H9 (cell line): ENCODE results near the gene TMEM234. TPM values are rescaled to one million over a fixed set of nuclear protein-coding genes. Genes with fewer than 3 reads are reported as not detected.
A peak's percentile ranks its signal among the peaks of the same experiment; 100 is the strongest.

ENCODE experiments used
- DNase-seq: peaks from one replicate; pipeline ENCODE4 v3.0.0-alpha.2; 2017
- H2AFZ ChIP-seq: one replicate; pipeline ENCODE4 v1.6.1; 2013; ENCODE audit warnings: mild to moderate bottlenecking, low read length, control low read depth, moderate library complexity
- H2AK5ac ChIP-seq: 2 replicates; pipeline ENCODE4 v1.6.1; 2013; ENCODE audit warnings: low read length, control low read depth, mixed read lengths; ENCODE audit not compliant: insufficient read length
- H2BK120ac ChIP-seq: one replicate; pipeline ENCODE4 v1.6.1; 2013; ENCODE audit warnings: low read depth, mild to moderate bottlenecking, low read length, control low read depth, inconsistent platforms; ENCODE audit not compliant: poor library complexity, severe bottlenecking
- H2BK12ac ChIP-seq: 2 replicates; pipeline ENCODE4 v1.6.1; 2013; ENCODE audit warnings: low read length, control low read depth, mixed read lengths, low read depth; ENCODE audit not compliant: insufficient read length
- H2BK15ac ChIP-seq: 2 replicates; pipeline ENCODE4 v1.6.1; 2013; ENCODE audit warnings: low read depth, low read length, control low read depth
- H2BK20ac ChIP-seq: one replicate; pipeline ENCODE4 v1.6.1; 2013; ENCODE audit warnings: low read depth, mild to moderate bottlenecking, low read length, control low read depth, inconsistent platforms; ENCODE audit not compliant: poor library complexity, severe bottlenecking
- H2BK5ac ChIP-seq: 2 replicates; pipeline ENCODE4 v1.6.1; 2013; ENCODE audit warnings: low read length, control low read depth, mixed read lengths; ENCODE audit not compliant: insufficient read length
- H3K14ac ChIP-seq: 2 replicates; pipeline ENCODE4 v1.6.1; 2013; ENCODE audit warnings: low read length, control low read depth; ENCODE audit not compliant: insufficient read depth
- H3K18ac ChIP-seq: 2 replicates; pipeline ENCODE4 v1.6.1; 2013; ENCODE audit warnings: low read depth, mild to moderate bottlenecking, mixed read lengths, low read length, control low read depth; ENCODE audit not compliant: insufficient read length
- H3K23ac ChIP-seq: 2 replicates; pipeline ENCODE4 v1.6.1; 2013; ENCODE audit warnings: low read length, control low read depth, mixed read lengths, low read depth; ENCODE audit not compliant: insufficient read length
- H3K23me2 ChIP-seq: 2 replicates; pipeline ENCODE4 v1.6.1; 2013; ENCODE audit warnings: low read depth, mild to moderate bottlenecking, mixed read lengths, low read length, control low read depth; ENCODE audit not compliant: insufficient read length, poor library complexity, severe bottlenecking
- H3K27ac ChIP-seq: 2 replicates; pipeline ENCODE4 v1.5.1; 2013; ENCODE audit warnings: low read length, control low read depth, mixed read lengths, low read depth; ENCODE audit not compliant: insufficient read length
- H3K27me3 ChIP-seq: 2 replicates; pipeline ENCODE4 v1.6.1; 2013; ENCODE audit warnings: low read length, control low read depth, inconsistent platforms; ENCODE audit not compliant: insufficient read depth
- H3K4ac ChIP-seq: 2 replicates; pipeline ENCODE4 v1.6.1; 2013; ENCODE audit warnings: low read depth, mild to moderate bottlenecking, control low read depth, inconsistent platforms, low read length, moderate library complexity
- H3K4me1 ChIP-seq: 2 replicates; pipeline ENCODE4 v1.6.1; 2013; ENCODE audit warnings: low read length, control low read depth, inconsistent platforms; ENCODE audit not compliant: insufficient read depth
- H3K4me2 ChIP-seq: 2 replicates; pipeline ENCODE4 v1.6.1; 2013; ENCODE audit warnings: low read length, control low read depth, mixed read lengths; ENCODE audit not compliant: insufficient read length, insufficient read depth
- H3K56ac ChIP-seq: 2 replicates; pipeline ENCODE4 v1.6.1; 2013; ENCODE audit warnings: low read depth, mild to moderate bottlenecking, mixed read lengths, low read length, control low read depth; ENCODE audit not compliant: insufficient read length
- H3K79me1 ChIP-seq: 2 replicates; pipeline ENCODE4 v1.6.1; 2013; ENCODE audit warnings: low read depth, mild to moderate bottlenecking, moderate library complexity, low read length, control low read depth, inconsistent platforms; ENCODE audit not compliant: insufficient read depth, poor library complexity, severe bottlenecking
- H3K79me2 ChIP-seq: 2 replicates; pipeline ENCODE4 v1.6.1; 2013; ENCODE audit warnings: low read length, control low read depth, inconsistent platforms; ENCODE audit not compliant: insufficient read depth
- H3K9ac ChIP-seq: 2 replicates; pipeline ENCODE4 v1.6.1; 2013; ENCODE audit warnings: low read length, control low read depth, mixed read lengths; ENCODE audit not compliant: insufficient read length; ENCODE audit errors: extremely low read depth
- H3K9me3 ChIP-seq: one replicate; pipeline ENCODE4 v1.6.1; 2013; ENCODE audit warnings: low read depth, low read length, inconsistent platforms; ENCODE audit not compliant: control insufficient read depth
- H3T11ph ChIP-seq: one replicate; pipeline ENCODE4 v1.6.1; 2013; ENCODE audit warnings: mild to moderate bottlenecking, low read length, control low read depth, inconsistent platforms
- H4K20me1 ChIP-seq: one replicate; pipeline ENCODE4 v1.6.1; 2013; ENCODE audit not compliant: control insufficient read depth, insufficient read length, insufficient read depth
- H4K5ac ChIP-seq: 2 replicates; pipeline ENCODE4 v1.6.1; 2013; ENCODE audit warnings: low read depth, mild to moderate bottlenecking, mixed read lengths, low read length, control low read depth; ENCODE audit not compliant: insufficient read length
- H4K8ac ChIP-seq: replicated peaks from 2 replicates; pipeline ENCODE4 v1.6.1; 2013; ENCODE audit warnings: low read length, control low read depth, mixed read lengths, low read depth; ENCODE audit not compliant: insufficient read length
- H4K91ac ChIP-seq: 2 replicates; pipeline ENCODE4 v1.6.1; 2013; ENCODE audit warnings: low read depth, mild to moderate bottlenecking, moderate library complexity, mixed read lengths, low read length, control low read depth; ENCODE audit not compliant: insufficient read length
- H3K27ac Mint-ChIP-seq, 3 experiments: 2 replicates in 2 of 3; 3 replicates in 1 of 3; pipeline ENCODE4 v1.8.0; 2020 to 2021; ENCODE audit warnings: mixed read lengths in 3 of 3, mild to moderate bottlenecking in 1 of 3, moderate library complexity in 1 of 3
- H3K27me3 Mint-ChIP-seq: 2 replicates; pipeline ENCODE4 v1.8.0; 2021; ENCODE audit warnings: low read depth, mild to moderate bottlenecking, moderate library complexity, mixed read lengths
- H3K36me3 Mint-ChIP-seq, 3 experiments: 2 replicates in 2 of 3; 3 replicates in 1 of 3; pipeline ENCODE4 v1.8.0; 2020 to 2021; ENCODE audit warnings: low read depth in 3 of 3, mixed read lengths in 3 of 3; ENCODE audit not compliant: insufficient read depth in 1 of 3
- H3K4me1 Mint-ChIP-seq, 2 experiments: 2 replicates each; pipeline ENCODE4 v1.8.0; 2020; ENCODE audit warnings: mixed read lengths in 2 of 2
- H3K4me3 Mint-ChIP-seq, 2 experiments: 2 replicates in 1 of 2; 3 replicates in 1 of 2; pipeline ENCODE4 v1.8.0; 2020 to 2021; ENCODE audit warnings: mild to moderate bottlenecking in 2 of 2, mixed read lengths in 2 of 2, moderate library complexity in 1 of 2
- H3K9me3 Mint-ChIP-seq, 2 experiments: 2 replicates in 1 of 2; 3 replicates in 1 of 2; pipeline ENCODE4 v1.8.0; 2020; ENCODE audit warnings: mild to moderate bottlenecking in 2 of 2, mixed read lengths in 2 of 2, moderate library complexity in 1 of 2
- WGBS: extraction: QIAGEN DNeasy Blood & Tissue Kit; methylation state at CpG from one replicate; pipeline ENCODE4 v1.1.7; 2013; ENCODE audit warnings: missing lambda C conversion rate, low lambda C conversion rate, mixed read lengths; ENCODE audit not compliant: insufficient read length; ENCODE audit errors: extremely low coverage; 5-methylcytosine and 5-hydroxymethylcytosine counted together
- total RNA-seq: library from RNA; stranded (reverse); gene quantifications from 2 replicates; pipeline ENCODE4 v1.2.1, GENCODE V29; 2021
- TF ChIP-seq, protein P1 (sequence below): fragments of 200-600 bp; sonication (generic); conservative IDR thresholded peaks from 3 replicates; pipeline ENCODE4 v1.8.0; 2021; ENCODE audit warnings: antibody characterized with exemption, mild to moderate bottlenecking

The TMEM234 gene
- total RNA-seq, 1 experiment from 2014 or later = 19.7 TPM

DNA sequence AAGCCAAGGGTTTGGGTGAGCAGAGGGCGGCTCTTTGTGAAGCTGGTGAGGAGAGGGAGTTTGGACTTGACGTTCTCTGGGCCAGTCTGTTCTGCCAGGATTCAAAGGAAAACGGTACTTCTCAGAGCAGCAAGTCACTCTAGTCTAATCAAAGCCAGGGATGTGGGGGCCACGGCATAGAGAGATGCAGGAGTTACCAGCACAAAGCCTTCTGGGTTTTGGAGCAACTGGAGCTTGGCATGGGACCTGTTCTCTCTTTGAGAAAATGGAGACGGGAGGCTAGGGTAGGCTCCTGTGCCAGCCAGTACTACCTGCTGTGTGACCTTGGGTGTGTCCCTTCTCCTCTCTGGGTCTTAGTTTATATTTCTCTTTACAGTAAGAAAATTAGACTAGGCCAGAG lies 40.6 kb downstream of the TMEM234 start:
- H2AFZ ChIP-seq = no peak overlapping the region
- no peak overlapping the region for H3K27ac ChIP-seq
- Mint-ChIP-seq H3K27me3 (no peaks in the 10 kb centered on the region), H3K4me1 (peaks cover 28 to 33% of the 10 kb centered on the region in 2 experiments), H3K4me3 (peak overlapping the region; percentile 92; a peak in 4 of 5 replicates), H3K27ac (peak overlapping the region in 2 of 3 experiments; percentile 4 to 75; a peak in 2 of 7 replicates), H3K36me3 (peaks cover 41 to 59% (median 54%) of the 10 kb centered on the region in 3 experiments), H3K9me3 (no peaks in the 10 kb centered on the region)
- H4K8ac ChIP-seq = no peak overlapping the region
- H2BK5ac ChIP-seq = no peak overlapping the region
- H2BK12ac ChIP-seq = no peak overlapping the region
- H3K4me2 ChIP-seq = no peak overlapping the region
- TF ChIP-seq, protein P1, sequence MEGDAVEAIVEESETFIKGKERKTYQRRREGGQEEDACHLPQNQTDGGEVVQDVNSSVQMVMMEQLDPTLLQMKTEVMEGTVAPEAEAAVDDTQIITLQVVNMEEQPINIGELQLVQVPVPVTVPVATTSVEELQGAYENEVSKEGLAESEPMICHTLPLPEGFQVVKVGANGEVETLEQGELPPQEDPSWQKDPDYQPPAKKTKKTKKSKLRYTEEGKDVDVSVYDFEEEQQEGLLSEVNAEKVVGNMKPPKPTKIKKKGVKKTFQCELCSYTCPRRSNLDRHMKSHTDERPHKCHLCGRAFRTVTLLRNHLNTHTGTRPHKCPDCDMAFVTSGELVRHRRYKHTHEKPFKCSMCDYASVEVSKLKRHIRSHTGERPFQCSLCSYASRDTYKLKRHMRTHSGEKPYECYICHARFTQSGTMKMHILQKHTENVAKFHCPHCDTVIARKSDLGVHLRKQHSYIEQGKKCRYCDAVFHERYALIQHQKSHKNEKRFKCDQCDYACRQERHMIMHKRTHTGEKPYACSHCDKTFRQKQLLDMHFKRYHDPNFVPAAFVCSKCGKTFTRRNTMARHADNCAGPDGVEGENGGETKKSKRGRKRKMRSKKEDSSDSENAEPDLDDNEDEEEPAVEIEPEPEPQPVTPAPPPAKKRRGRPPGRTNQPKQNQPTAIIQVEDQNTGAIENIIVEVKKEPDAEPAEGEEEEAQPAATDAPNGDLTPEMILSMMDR = no peak
- peaks cover 6% of the 10 kb centered on the region for H3K79me1 ChIP-seq
- no peak overlapping the region for H3K9ac ChIP-seq
- peaks cover 4% of the 10 kb centered on the region; the same call in 1 of the 2 replicates for H3K79me2 ChIP-seq
- no peak overlapping the region for H2AK5ac ChIP-seq
- H3K23ac ChIP-seq = no peak overlapping the region
- no peak overlapping the region for H3K56ac ChIP-seq
- no CpG with 5 or more reads among the region's 5 CpGs for WGBS
- H3K18ac ChIP-seq = no peak overlapping the region
- H3K23me2 ChIP-seq = peaks cover 7% of the 10 kb centered on the region
- no peak overlapping the region for H4K91ac ChIP-seq
- H3K14ac ChIP-seq = no peak overlapping the region
- H4K5ac ChIP-seq = no peak overlapping the region
- no peak overlapping the region for H3K4ac ChIP-seq
- H2BK20ac ChIP-seq = no peak overlapping the region
- H3K27me3 ChIP-seq = no peaks in the 10 kb centered on the region
- H3K4me1 ChIP-seq = peaks cover 6% of the 10 kb centered on the region
- no peak for DNase-seq
- no peak overlapping the region for H3T11ph ChIP-seq
- no peaks in the 10 kb centered on the region for H3K9me3 ChIP-seq
- no peak overlapping the region for H2BK120ac ChIP-seq
- no peaks in the 10 kb centered on the region for H4K20me1 ChIP-seq
- H2BK15ac ChIP-seq = no peak overlapping the region
